ENCODE measurements around the gene MCOLN3. TPM values are rescaled to one million over a fixed set of nuclear protein-coding genes. Genes with fewer than 3 reads are reported as not detected.

The MCOLN3 gene
- total and polyA plus RNA-seq, 4 donors, result 0.08 to 0.42 (median 0.21) TPM; not detected in 1

GRCh38 chr1:84972377-84972987 is 75.8 kb downstream of the MCOLN3 start:
- WGBS, result 81% methylated on average over 1 of the region's 1 CpG
- Histone ChIP-seq H3K9ac (ENCODE audit: low read depth in 1 of 2, low read length in 2 of 2) (no peak overlapping the region), H3K36me3 (ENCODE audit: control insufficient read depth in 4 of 4, insufficient read depth in 3 of 4, low read depth in 1 of 4, low read length in 3 of 4) (no peaks in the 10 kb centered on the region), H3K9me3 (ENCODE audit: control insufficient read depth in 4 of 4, low read length in 3 of 4) (no peaks in the 10 kb centered on the region), H3K27me3 (ENCODE audit: control insufficient read depth in 4 of 4, insufficient read depth in 4 of 4, low read length in 3 of 4) (no peaks in the 10 kb centered on the region), H3K4me3 (ENCODE audit: low read depth in 1 of 3, low read length in 3 of 3) (no peak overlapping the region), H3K27ac (ENCODE audit: low read depth in 1 of 2, low read length in 2 of 2) (no peak overlapping the region), H3K4me1 (ENCODE audit: control insufficient read depth in 4 of 4, insufficient read depth in 4 of 4, low read length in 3 of 4) (no peaks in the 10 kb centered on the region)
- no peak for TF ChIP-seq YY1 (IDR thresholded peaks at IDR 0.05)
- DNase-seq (ENCODE audit: low spot score), result no peak

DNA sequence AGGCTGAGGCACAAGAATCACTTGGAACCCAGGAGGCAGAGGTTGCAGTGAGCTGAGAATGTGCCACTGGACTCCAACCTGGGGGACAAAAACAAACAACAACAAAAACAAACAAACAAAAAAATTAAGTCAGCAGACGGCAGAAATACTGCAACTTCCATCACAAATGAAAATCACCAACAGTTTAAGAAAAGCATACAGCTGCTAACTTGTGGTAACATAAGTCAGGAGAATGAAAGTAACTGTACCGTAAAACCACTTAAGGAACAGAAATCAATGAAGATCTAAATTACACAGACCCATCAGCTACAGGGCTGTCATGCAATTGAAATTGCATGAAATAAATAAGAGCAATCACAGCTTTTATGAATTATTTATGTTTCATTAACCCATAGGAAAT is 76.3 kb downstream of the MCOLN3 start:
- Histone ChIP-seq H3K9me3 (ENCODE audit: control insufficient read depth in 4 of 4, low read length in 3 of 4) (no peaks in the 10 kb centered on the region), H3K27me3 (ENCODE audit: control insufficient read depth in 4 of 4, insufficient read depth in 4 of 4, low read length in 3 of 4) (no peaks in the 10 kb centered on the region), H3K36me3 (ENCODE audit: control insufficient read depth in 4 of 4, insufficient read depth in 3 of 4, low read depth in 1 of 4, low read length in 3 of 4) (no peaks in the 10 kb centered on the region), H3K4me3 (ENCODE audit: low read depth in 1 of 3, low read length in 3 of 3) (no peak overlapping the region), H3K9ac (ENCODE audit: low read depth in 1 of 2, low read length in 2 of 2) (no peak overlapping the region), H3K4me1 (ENCODE audit: control insufficient read depth in 4 of 4, insufficient read depth in 4 of 4, low read length in 3 of 4) (no peaks in the 10 kb centered on the region), H3K27ac (ENCODE audit: low read depth in 1 of 2, low read length in 2 of 2) (no peak overlapping the region)
- WGBS, result 80% methylated on average over 2 of the region's 2 CpGs
- DNase-seq (ENCODE audit: low spot score), result no peak
- TF ChIP-seq ZBTB33 (IDR thresholded peaks at IDR 0.05) (no peak), NR2F2 (IDR thresholded peaks at IDR 0.05) (no peak), SP1 (IDR thresholded peaks at IDR 0.05) (no peak), HNF4A (conservative IDR thresholded peaks at IDR 0.05) (no peak), RAD21 (IDR thresholded peaks at IDR 0.05) (no peak), YY1 (IDR thresholded peaks at IDR 0.05) (no peak), FOXA1 (IDR thresholded peaks at IDR 0.05) (no peak), RXRA (IDR thresholded peaks at IDR 0.05) (no peak), GABPA (IDR thresholded peaks at IDR 0.05 in 1 of 2, conservative IDR thresholded peaks at IDR 0.05 in 1 of 2) (no peak), EGR1 (IDR thresholded peaks at IDR 0.05; ENCODE audit: low read depth in 2 of 2) (no peak), REST (IDR thresholded peaks at IDR 0.05) (no peak), TAF1 (conservative IDR thresholded peaks at IDR 0.05) (no peak), ATF3 (IDR thresholded peaks at IDR 0.05) (no peak), FOXA2 (IDR thresholded peaks at IDR 0.05) (no peak), JUND (IDR thresholded peaks at IDR 0.05) (no peak), HNF4G (IDR thresholded peaks at IDR 0.05) (no peak)
- TF ChIP-seq, protein P1, sequence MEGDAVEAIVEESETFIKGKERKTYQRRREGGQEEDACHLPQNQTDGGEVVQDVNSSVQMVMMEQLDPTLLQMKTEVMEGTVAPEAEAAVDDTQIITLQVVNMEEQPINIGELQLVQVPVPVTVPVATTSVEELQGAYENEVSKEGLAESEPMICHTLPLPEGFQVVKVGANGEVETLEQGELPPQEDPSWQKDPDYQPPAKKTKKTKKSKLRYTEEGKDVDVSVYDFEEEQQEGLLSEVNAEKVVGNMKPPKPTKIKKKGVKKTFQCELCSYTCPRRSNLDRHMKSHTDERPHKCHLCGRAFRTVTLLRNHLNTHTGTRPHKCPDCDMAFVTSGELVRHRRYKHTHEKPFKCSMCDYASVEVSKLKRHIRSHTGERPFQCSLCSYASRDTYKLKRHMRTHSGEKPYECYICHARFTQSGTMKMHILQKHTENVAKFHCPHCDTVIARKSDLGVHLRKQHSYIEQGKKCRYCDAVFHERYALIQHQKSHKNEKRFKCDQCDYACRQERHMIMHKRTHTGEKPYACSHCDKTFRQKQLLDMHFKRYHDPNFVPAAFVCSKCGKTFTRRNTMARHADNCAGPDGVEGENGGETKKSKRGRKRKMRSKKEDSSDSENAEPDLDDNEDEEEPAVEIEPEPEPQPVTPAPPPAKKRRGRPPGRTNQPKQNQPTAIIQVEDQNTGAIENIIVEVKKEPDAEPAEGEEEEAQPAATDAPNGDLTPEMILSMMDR (IDR thresholded peaks at IDR 0.05; ENCODE audit: low read depth, low read length, missing input control), result no peak
- TF ChIP-seq, protein P2, sequence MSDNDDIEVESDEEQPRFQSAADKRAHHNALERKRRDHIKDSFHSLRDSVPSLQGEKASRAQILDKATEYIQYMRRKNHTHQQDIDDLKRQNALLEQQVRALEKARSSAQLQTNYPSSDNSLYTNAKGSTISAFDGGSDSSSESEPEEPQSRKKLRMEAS (IDR thresholded peaks at IDR 0.05), result no peak
